Subcutaneous adipose tissue (tissue), 4 donors: ENCODE results near the gene ANKRD60. TPM values are rescaled to one million over a fixed set of nuclear protein-coding genes. Genes with fewer than 3 reads are reported as not detected.

ENCODE experiments used
- total RNA-seq, 4 donors: library from RNA; depleted of rRNA; stranded (reverse); fragments of >200 nt; gene quantifications; one replicate each; pipeline ENCODE4 v1.1.0, GENCODE V29; 2016
- TF ChIP-seq, protein P1 (sequence below): fragments of 450-650 bp; IDR thresholded peaks from one replicate; pipeline ENCODE4 v1.5.1; 2016; ENCODE audit warnings: low read depth, mild to moderate bottlenecking, control low read depth, antibody characterized with exemption, moderate library complexity

ANKRD60 gene
- total RNA-seq, 4 donors from 2014 or later = not detected

DNA sequence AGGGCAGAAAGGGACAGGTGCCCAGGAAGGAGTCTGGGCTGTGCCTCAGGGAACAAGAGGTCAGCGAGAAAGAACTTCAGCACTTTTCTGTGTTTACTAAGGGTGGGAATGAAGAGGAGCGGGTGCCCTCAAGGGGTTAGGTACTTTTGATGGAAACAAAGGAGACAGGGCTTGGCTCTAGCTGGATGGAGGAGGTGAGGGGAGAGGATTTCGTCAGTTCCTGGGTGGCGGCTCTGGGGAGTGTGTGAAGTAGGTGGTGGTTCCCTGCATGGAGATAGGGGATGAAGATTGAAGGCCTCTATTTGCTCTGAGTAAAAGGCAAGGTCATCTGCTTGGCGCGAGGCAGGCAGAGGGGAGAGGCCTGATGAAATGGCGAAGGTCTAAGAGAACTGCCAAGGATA, 40.0 kb upstream of the ANKRD60 start:
- TF ChIP-seq, protein P1, sequence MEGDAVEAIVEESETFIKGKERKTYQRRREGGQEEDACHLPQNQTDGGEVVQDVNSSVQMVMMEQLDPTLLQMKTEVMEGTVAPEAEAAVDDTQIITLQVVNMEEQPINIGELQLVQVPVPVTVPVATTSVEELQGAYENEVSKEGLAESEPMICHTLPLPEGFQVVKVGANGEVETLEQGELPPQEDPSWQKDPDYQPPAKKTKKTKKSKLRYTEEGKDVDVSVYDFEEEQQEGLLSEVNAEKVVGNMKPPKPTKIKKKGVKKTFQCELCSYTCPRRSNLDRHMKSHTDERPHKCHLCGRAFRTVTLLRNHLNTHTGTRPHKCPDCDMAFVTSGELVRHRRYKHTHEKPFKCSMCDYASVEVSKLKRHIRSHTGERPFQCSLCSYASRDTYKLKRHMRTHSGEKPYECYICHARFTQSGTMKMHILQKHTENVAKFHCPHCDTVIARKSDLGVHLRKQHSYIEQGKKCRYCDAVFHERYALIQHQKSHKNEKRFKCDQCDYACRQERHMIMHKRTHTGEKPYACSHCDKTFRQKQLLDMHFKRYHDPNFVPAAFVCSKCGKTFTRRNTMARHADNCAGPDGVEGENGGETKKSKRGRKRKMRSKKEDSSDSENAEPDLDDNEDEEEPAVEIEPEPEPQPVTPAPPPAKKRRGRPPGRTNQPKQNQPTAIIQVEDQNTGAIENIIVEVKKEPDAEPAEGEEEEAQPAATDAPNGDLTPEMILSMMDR = no peak

DNA sequence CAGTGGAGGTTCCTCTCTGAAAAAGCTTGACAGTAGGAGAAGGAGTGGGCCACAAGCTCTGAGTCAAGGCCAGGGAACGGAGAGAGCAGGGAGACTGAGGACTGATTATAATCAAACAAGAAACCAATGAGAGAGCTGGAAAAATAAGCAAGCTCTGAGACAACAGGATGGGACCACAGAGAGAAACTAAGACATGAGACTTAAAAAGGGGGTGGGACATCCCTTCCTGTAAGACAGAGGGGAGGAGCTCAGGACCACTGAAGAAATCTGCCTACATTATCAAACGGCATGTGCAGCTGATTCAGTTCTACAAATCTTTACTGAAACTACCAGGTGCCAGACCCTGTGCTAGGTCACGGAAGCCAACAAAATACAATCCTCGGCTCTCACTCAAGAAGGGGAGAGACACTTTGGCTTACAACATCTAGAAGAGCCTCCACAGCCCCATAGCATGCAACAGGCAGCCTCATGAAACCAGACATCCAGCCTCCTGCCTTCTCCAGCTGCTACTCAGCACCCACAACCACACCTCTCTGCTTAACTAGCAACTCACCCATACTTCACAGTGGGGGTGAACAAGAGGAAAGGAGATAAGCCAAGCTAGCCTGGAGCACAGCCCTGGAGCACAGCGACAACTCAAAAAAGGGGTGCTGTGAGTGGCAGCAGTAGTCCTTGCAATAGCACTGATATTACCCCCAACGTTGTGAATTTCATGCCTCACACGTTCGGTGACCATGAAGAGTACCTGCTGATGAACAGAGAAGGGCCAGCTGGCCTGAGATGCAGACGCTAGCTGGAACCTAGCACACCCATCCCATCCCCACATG, 39.1 kb upstream of the ANKRD60 start:
- TF ChIP-seq, protein P1 = no peak

DNA sequence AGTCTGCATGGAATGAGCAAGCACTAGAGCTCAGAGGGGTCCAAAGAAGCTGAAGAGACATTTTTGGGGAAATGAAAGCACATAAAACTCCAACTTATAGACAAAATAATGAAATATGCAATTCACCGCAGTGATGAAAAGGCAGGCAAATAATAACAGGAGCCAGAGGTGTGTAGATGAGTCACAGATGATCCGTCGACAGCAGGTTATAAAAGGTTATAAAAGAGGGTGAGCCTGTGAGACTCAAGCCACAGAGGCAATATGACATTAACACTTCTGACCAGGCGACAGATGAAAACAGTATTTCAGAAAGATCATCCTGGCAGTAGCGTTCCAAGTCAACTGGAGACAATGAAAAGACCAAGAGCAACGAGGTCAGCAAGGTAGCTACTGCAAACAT, 35.8 kb upstream of the ANKRD60 start:
- TF ChIP-seq, protein P1 = no peak

DNA sequence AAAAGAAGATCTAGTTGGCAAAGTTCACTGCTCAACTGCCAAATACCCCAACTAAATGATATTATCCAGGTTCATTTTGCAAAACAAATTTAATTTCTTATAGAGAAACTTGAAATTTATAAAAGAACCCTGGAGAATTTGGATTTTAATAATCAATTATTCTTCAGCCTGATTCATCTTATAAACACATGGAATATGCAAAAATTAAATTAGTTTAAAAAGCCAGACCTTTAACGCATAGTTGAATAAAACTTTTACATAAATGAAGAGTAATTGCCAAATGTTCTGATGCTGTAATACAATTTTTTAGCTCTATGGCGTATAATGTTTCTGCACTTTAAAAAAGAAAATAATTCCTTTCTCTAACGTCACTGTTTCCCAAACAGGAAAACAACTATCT, 33.2 kb upstream of the ANKRD60 start:
- TF ChIP-seq, protein P1 = no peak

DNA sequence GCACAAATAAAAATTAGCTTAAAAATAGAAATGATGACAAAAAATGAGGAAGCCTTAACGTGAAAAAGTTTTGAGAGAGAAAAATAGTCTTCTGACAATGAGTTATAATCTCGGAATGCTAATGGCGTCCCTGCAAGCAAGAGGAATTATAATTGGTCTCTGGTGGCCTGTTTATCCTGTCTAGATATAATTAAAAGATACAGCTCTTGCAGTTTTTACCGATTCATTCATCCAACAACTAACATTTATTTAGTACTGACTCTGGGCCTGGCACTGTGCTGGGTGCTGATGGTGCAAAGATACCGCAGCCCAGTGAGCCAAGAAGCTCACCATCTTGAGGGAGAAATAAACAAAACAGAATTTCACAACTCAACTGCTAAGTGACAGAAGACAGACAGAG, 31.6 kb upstream of the ANKRD60 start:
- TF ChIP-seq, protein P1 = no peak

DNA sequence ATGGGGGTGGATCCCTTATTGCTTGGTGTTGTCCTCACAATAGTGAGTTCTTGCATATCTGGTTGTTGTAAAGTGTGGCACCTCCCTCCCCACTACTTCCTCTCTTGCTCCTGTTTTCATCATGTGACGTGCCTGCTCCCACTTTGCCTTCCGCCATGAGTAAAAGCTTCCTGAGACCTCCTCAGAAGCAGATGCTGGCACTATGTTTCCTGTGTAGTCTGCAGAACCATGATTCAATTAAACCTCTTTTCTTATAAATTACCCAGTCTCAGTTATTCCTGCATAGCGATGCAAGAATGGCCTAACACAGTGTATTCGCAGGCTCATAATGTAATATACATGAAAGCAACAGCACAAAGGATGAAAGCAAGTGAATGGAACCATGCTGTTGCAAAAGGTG, 28.4 kb upstream of the ANKRD60 start:
- TF ChIP-seq, protein P1 = no peak

DNA sequence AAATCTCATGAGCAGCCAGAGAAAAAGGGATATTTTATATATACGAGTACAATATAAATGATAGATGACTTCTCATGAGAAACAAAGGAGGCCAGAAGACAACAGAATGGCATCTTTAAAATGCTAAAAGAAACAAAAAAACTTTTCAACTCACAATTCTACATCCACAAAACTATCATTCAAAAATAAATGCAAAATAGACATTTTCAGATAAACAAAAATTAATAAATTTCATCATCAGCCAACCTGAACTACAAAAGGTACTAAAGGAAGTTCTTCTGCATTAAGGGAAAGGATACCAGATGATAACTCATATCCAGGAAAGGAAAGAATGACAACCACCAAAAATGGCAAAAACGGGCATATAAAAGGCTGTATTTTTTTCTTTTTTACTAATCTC, 27.9 kb upstream of the ANKRD60 start:
- TF ChIP-seq, protein P1 = no peak
